ENCODE measurements around the gene CES2.

The CES2 gene

GRCh38 chr16:66939366-66939765 is 4.0 kb downstream of the CES2 start:
- Histone ChIP-seq H3K9me2 (replicated peaks; ENCODE audit: insufficient read depth, low read length) (no peaks in the 10 kb centered on the region), H3K4me1 (ENCODE audit: low read length) (no peaks in the 10 kb centered on the region), H3K36me3 (replicated peaks; ENCODE audit: insufficient read depth, low read length) (no peaks in the 10 kb centered on the region), H2AFZ (ENCODE audit: low read length) (no peak overlapping the region), H3K4me2 (ENCODE audit: low read depth, low read length) (no peak overlapping the region), H3K79me2 (ENCODE audit: low read length) (peaks cover 21% of the 10 kb centered on the region), H3K9ac (ENCODE audit: low read length) (no peak overlapping the region), H3K9me3 (replicated peaks; ENCODE audit: insufficient read depth, low read length) (no peaks in the 10 kb centered on the region), H3K27me3 (replicated peaks; ENCODE audit: insufficient read depth, low read length) (no peaks in the 10 kb centered on the region), H3K4me3 (ENCODE audit: low read length) (no peak overlapping the region), H3F3A (ENCODE audit: insufficient read depth, low read length) (no peaks in the 10 kb centered on the region), H4K20me1 (ENCODE audit: insufficient read depth, low read length) (no peaks in the 10 kb centered on the region), H3K27ac (ENCODE audit: low read length) (no peak overlapping the region)
- no peak for DNase-seq
- no peak for TF ChIP-seq EZH2 (optimal IDR thresholded peaks at IDR 0.05; ENCODE audit: low read depth, low read length)
- TF ChIP-seq, protein P1, sequence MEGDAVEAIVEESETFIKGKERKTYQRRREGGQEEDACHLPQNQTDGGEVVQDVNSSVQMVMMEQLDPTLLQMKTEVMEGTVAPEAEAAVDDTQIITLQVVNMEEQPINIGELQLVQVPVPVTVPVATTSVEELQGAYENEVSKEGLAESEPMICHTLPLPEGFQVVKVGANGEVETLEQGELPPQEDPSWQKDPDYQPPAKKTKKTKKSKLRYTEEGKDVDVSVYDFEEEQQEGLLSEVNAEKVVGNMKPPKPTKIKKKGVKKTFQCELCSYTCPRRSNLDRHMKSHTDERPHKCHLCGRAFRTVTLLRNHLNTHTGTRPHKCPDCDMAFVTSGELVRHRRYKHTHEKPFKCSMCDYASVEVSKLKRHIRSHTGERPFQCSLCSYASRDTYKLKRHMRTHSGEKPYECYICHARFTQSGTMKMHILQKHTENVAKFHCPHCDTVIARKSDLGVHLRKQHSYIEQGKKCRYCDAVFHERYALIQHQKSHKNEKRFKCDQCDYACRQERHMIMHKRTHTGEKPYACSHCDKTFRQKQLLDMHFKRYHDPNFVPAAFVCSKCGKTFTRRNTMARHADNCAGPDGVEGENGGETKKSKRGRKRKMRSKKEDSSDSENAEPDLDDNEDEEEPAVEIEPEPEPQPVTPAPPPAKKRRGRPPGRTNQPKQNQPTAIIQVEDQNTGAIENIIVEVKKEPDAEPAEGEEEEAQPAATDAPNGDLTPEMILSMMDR (IDR thresholded peaks at IDR 0.05; ENCODE audit: low read length) = no peak
- no peak for TF ChIP-seq EZH2phosphoT487 (IDR thresholded peaks at IDR 0.05; ENCODE audit: low read length)

DNA sequence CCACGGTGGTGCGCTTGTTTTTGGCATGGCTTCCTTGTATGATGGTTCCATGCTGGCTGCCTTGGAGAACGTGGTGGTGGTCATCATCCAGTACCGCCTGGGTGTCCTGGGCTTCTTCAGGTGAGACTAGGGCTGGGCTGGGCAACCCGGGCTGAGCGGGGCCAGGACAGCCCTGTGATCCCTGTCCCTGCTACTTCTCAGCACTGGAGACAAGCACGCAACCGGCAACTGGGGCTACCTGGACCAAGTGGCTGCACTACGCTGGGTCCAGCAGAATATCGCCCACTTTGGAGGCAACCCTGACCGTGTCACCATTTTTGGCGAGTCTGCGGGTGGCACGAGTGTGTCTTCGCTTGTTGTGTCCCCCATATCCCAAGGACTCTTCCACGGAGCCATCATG is 4.9 kb downstream of the CES2 start:
- Histone ChIP-seq H3K4me2 (ENCODE audit: low read depth, low read length) (no peak overlapping the region), H3K4me1 (ENCODE audit: low read length) (no peaks in the 10 kb centered on the region), H3K36me3 (replicated peaks; ENCODE audit: insufficient read depth, low read length) (no peaks in the 10 kb centered on the region), H2AFZ (ENCODE audit: low read length) (no peak overlapping the region), H3K9me3 (replicated peaks; ENCODE audit: insufficient read depth, low read length) (no peaks in the 10 kb centered on the region), H3K27ac (ENCODE audit: low read length) (no peak overlapping the region), H3K9ac (ENCODE audit: low read length) (no peak overlapping the region), H4K20me1 (ENCODE audit: insufficient read depth, low read length) (no peaks in the 10 kb centered on the region), H3K27me3 (replicated peaks; ENCODE audit: insufficient read depth, low read length) (no peaks in the 10 kb centered on the region), H3K79me2 (ENCODE audit: low read length) (peaks cover 13% of the 10 kb centered on the region), H3K9me2 (replicated peaks; ENCODE audit: insufficient read depth, low read length) (no peaks in the 10 kb centered on the region), H3K4me3 (ENCODE audit: low read length) (no peak overlapping the region), H3F3A (ENCODE audit: insufficient read depth, low read length) (no peaks in the 10 kb centered on the region)
- DNase-seq = no peak
- TF ChIP-seq EZH2 (optimal IDR thresholded peaks at IDR 0.05; ENCODE audit: low read depth, low read length) = no peak
- TF ChIP-seq, protein P1 (IDR thresholded peaks at IDR 0.05; ENCODE audit: low read length) = no peak
- TF ChIP-seq EZH2phosphoT487 (IDR thresholded peaks at IDR 0.05; ENCODE audit: low read length) = no peak

- no peaks in the 10 kb centered on the region for H3K9me3 ChIP-seq (replicated peaks; ENCODE audit: insufficient read depth, low read length)
- no peak overlapping the region for H3K4me3 ChIP-seq (ENCODE audit: low read length)
- H3K9me2 ChIP-seq (replicated peaks; ENCODE audit: insufficient read depth, low read length) = no peaks in the 10 kb centered on the region
- H3F3A ChIP-seq (ENCODE audit: insufficient read depth, low read length) = no peaks in the 10 kb centered on the region
- H3K4me2 ChIP-seq (ENCODE audit: low read depth, low read length) = no peak overlapping the region
- no peak for DNase-seq
- H3K27ac ChIP-seq (ENCODE audit: low read length) = no peak overlapping the region
- H4K20me1 ChIP-seq (ENCODE audit: insufficient read depth, low read length) = no peaks in the 10 kb centered on the region
- H2AFZ ChIP-seq (ENCODE audit: low read length) = no peak overlapping the region
- no peaks in the 10 kb centered on the region for H3K36me3 ChIP-seq (replicated peaks; ENCODE audit: insufficient read depth, low read length)
- TF ChIP-seq EZH2 (optimal IDR thresholded peaks at IDR 0.05; ENCODE audit: low read depth, low read length) (no peak), EZH2phosphoT487 (IDR thresholded peaks at IDR 0.05; ENCODE audit: low read length) (no peak)
- TF ChIP-seq, protein P1 (IDR thresholded peaks at IDR 0.05; ENCODE audit: low read length) = no peak
- no peaks in the 10 kb centered on the region for H3K4me1 ChIP-seq (ENCODE audit: low read length)
- no peak overlapping the region for H3K9ac ChIP-seq (ENCODE audit: low read length)
- H3K27me3 ChIP-seq (replicated peaks; ENCODE audit: insufficient read depth, low read length) = no peaks in the 10 kb centered on the region
- no peaks in the 10 kb centered on the region for H3K79me2 ChIP-seq (ENCODE audit: low read length)
These were observed 7.7 kb downstream of the CES2 start for GRCh38 chr16:66942981-66943380.

Measured in MM.1S (cell line).